Smooth muscle cell (in vitro differentiated cells): ENCODE data around the gene ZNF488. TPM values are rescaled to one million over a fixed set of nuclear protein-coding genes. Genes with fewer than 3 reads are reported as not detected.
"Not testable (repeated sequence)": the region's sequence is repeated elsewhere in the genome, so short reads cannot be mapped to it uniquely, and the experiment has no call there.

Experiments
- DNase-seq: peaks from one replicate; lab custom pipeline; 2025; ENCODE audit not compliant: unreplicated experiment; lab: John Stamatoyannopoulos, UW
- H2AFZ ChIP-seq: fragments of 200-600 bp; sonication (generic); 2 replicates; pipeline ENCODE4 v1.6.0; 2016; ENCODE audit warnings: antibody characterized with exemption, low read depth, mild to moderate bottlenecking
- H3F3A ChIP-seq: fragments of 200-600 bp; sonication (generic); 2 replicates; pipeline ENCODE4 v1.6.0; 2017; ENCODE audit warnings: antibody characterized with exemption, low read depth
- H3K27ac ChIP-seq: fragments of 200-600 bp; sonication (generic); 2 replicates; pipeline ENCODE4 v1.5.1; 2016; ENCODE audit warnings: low read depth, mild to moderate bottlenecking
- H3K27me3 ChIP-seq: fragments of 200-600 bp; sonication (generic); 2 replicates; pipeline ENCODE4 v1.6.1; 2016; ENCODE audit warnings: low read depth, mild to moderate bottlenecking
- H3K36me3 ChIP-seq: fragments of 200-600 bp; sonication (generic); 2 replicates; pipeline ENCODE4 v1.5.1; 2016; ENCODE audit warnings: low read depth
- H3K4me1 ChIP-seq: fragments of 200-600 bp; sonication (generic); 2 replicates; pipeline ENCODE4 v1.5.1; 2016; ENCODE audit warnings: low read depth
- H3K4me2 ChIP-seq: fragments of 200-600 bp; sonication (generic); 2 replicates; pipeline ENCODE4 v1.6.0; 2016; ENCODE audit warnings: mild to moderate bottlenecking
- H3K4me3 ChIP-seq: fragments of 200-600 bp; sonication (generic); 2 replicates; pipeline ENCODE4 v1.5.1; 2016; ENCODE audit warnings: mild to moderate bottlenecking
- H3K79me2 ChIP-seq: fragments of 200-600 bp; sonication (generic); 2 replicates; pipeline ENCODE4 v1.6.0; 2016; ENCODE audit warnings: low read depth, mild to moderate bottlenecking
- H3K9ac ChIP-seq: fragments of 200-600 bp; sonication (generic); 2 replicates; pipeline ENCODE4 v1.6.0; 2016; ENCODE audit warnings: low read depth
- H3K9me3 ChIP-seq: fragments of 200-600 bp; sonication (generic); replicated peaks from 2 replicates; pipeline ENCODE4 v1.5.1; 2016; ENCODE audit warnings: low read depth
- H4K20me1 ChIP-seq: fragments of 200-600 bp; sonication (generic); 2 replicates; pipeline ENCODE4 v1.6.0; 2016; ENCODE audit warnings: low read depth
- CTCF ChIP-seq: fragments of 200-600 bp; sonication (generic); IDR thresholded peaks from 2 replicates; pipeline ENCODE4 v1.5.1; 2017; ENCODE audit warnings: borderline replicate concordance, mild to moderate bottlenecking, antibody characterized with exemption; ENCODE audit not compliant: insufficient read depth, poor library complexity, severe bottlenecking
- WGBS: methylation state at CpG from one replicate; pipeline ENCODE4 v1.1.7; 2016; ENCODE audit warnings: low lambda C conversion rate; 5-methylcytosine and 5-hydroxymethylcytosine counted together
- polyA plus RNA-seq: library from polyadenylated mRNA; unstranded; fragments of >200 nt; fragmentation: Nextera tagmentation; extraction: Ambion mirVana; gene quantifications from 2 replicates; pipeline ENCODE4 v1.2.1, GENCODE V29; 2016
- total RNA-seq: library from RNA; depleted of rRNA; stranded (reverse); fragments of >200 nt; gene quantifications from 2 replicates; pipeline ENCODE4 v1.2.3, GENCODE V29; 2014

The ZNF488 gene
- total and polyA plus RNA-seq, 2 experiments from 2014 or later = 1.1 TPM; not detected in 1

GRCh38 chr10:47389619-47390018 is 5.5 kb upstream of the ZNF488 start:
- Histone ChIP-seq H3F3A (no peaks in the 10 kb centered on the region), H3K4me3 (no peak overlapping the region), H3K27ac (no peak overlapping the region), H3K79me2 (no peaks in the 10 kb centered on the region), H4K20me1 (no peaks in the 10 kb centered on the region), H3K4me1 (peaks cover 3% of the 10 kb centered on the region), H3K27me3 (no peaks in the 10 kb centered on the region), H3K9me3 (no peaks in the 10 kb centered on the region), H3K4me2 (no peak overlapping the region), H2AFZ (no peak overlapping the region), H3K36me3 (no peaks in the 10 kb centered on the region), H3K9ac (no peak overlapping the region)
- no peak for TF ChIP-seq CTCF
- DNase-seq = no peak
- WGBS = 97% methylated on average over 3 of the region's 3 CpGs

GRCh38 chr10:47388879-47389278 is 4.8 kb upstream of the ZNF488 start:
- 89% methylated on average over 4 of the region's 4 CpGs for WGBS
- H2AFZ ChIP-seq = no peak overlapping the region

GRCh38 chr10:47386104-47386503 is 2.0 kb upstream of the ZNF488 start:
- not testable (repeated sequence) for H2AFZ ChIP-seq, H3K27ac ChIP-seq, H3K27me3 ChIP-seq, H3K79me2 ChIP-seq, H3K9ac ChIP-seq, H4K20me1 ChIP-seq, H3K4me3 ChIP-seq, H3K36me3 ChIP-seq, H3K4me2 ChIP-seq, H3K9me3 ChIP-seq, H3K4me1 ChIP-seq, H3F3A ChIP-seq, DNase-seq
- WGBS = 100% methylated on average over 2 of the region's 2 CpGs

More at GRCh38 chr10:47388879-47389278, 4.8 kb upstream of the ZNF488 start:
- no peak for DNase-seq
- no peaks in the 10 kb centered on the region for H3K9me3 ChIP-seq
- no peaks in the 10 kb centered on the region for H3K27me3 ChIP-seq
- no peaks in the 10 kb centered on the region for H3K79me2 ChIP-seq
- H3K36me3 ChIP-seq = no peaks in the 10 kb centered on the region
- no peak overlapping the region for H3K4me3 ChIP-seq
- H3K27ac ChIP-seq = no peak overlapping the region
- peaks cover 3% of the 10 kb centered on the region for H3K4me1 ChIP-seq
- H4K20me1 ChIP-seq = no peaks in the 10 kb centered on the region
- peaks cover 1% of the 10 kb centered on the region for H3F3A ChIP-seq
- H3K9ac ChIP-seq = no peak overlapping the region
- H3K4me2 ChIP-seq = no peak overlapping the region
- no peak for TF ChIP-seq CTCF

- Histone ChIP-seq H4K20me1 (no peaks in the 10 kb centered on the region), H3K4me3 (peak overlapping the region; percentile 69), H3K9me3 (no peaks in the 10 kb centered on the region), H3K4me1 (peaks cover 3% of the 10 kb centered on the region), H3K27ac (no peak overlapping the region), H3K27me3 (no peaks in the 10 kb centered on the region), H3F3A (peaks cover 7% of the 10 kb centered on the region), H3K4me2 (peak overlapping the region; percentile 91), H2AFZ (peak overlapping the region; percentile 76), H3K36me3 (no peaks in the 10 kb centered on the region), H3K9ac (no peak overlapping the region), H3K79me2 (no peaks in the 10 kb centered on the region)
- no peak for TF ChIP-seq CTCF
- DNase-seq = no peak
- 5% methylated on average over 9 of the region's 9 CpGs for WGBS
Observed at GRCh38 chr10:47383261-47384147, 589 bp downstream of the ZNF488 start.
